HepG2 (cell line): ENCODE measurements around the gene STX2. TPM values are rescaled to one million over a fixed set of nuclear protein-coding genes. Genes with fewer than 3 reads are reported as not detected.

Source experiments
- ATAC-seq: fragments of 200-7000 bp; cut with Tn5 transposase; 3 replicates; pipeline ENCODE4 v1.9.1; 2020; ENCODE audit warnings: mild to moderate bottlenecking, moderate library complexity
- BruUV-seq: library from RNA; stranded (reverse); fragments of 400-500 nt; replicated peaks from 2 replicates; lab custom pipeline; 2021; lab: Mats Ljungman, UMichigan
- CTCF ChIA-PET: fragments of 300-600 bp; formaldehyde crosslinking; extraction: SDS; loops from one replicate; lab custom pipeline; 2021; ENCODE audit warnings: low total read pairs, inconsistent platforms, low intra/inter-chr PET ratio; lab: Yijun Ruan, JAX
- POLR2A ChIA-PET: fragments of 350-600 bp; sonication (Branson Sonifier 250); formaldehyde crosslinking; loops from one replicate; lab custom pipeline; 2020; ENCODE audit warnings: antibody characterized with exemption, inconsistent platforms; lab: Yijun Ruan, JAX
- DNase-seq: peaks from one replicate; pipeline ENCODE4 v3.0.0-alpha.2; 2015; ENCODE audit warnings: low spot score
- FAIRE-seq: peaks from 3 replicates; lab custom pipeline; 2011; peaks lifted over from hg19 to GRCh38; lab: Jason Lieb, UNC
- H2AFZ ChIP-seq: one replicate; pipeline ENCODE4 v1.6.1; 2011; ENCODE audit warnings: low read length, inconsistent platforms
- H3K27ac ChIP-seq: fragments of 300-600 bp; 3 replicates; pipeline ENCODE4 v1.8.0; 2011; ENCODE audit warnings: mixed run types, mild to moderate bottlenecking, mixed read lengths, low read length, inconsistent platforms; ENCODE audit not compliant: insufficient read depth; ENCODE audit errors: extremely low read length
- H3K27me3 ChIP-seq, 2 experiments: fragments of 200-600 bp in 1 of 2; 2 replicates in 1 of 2; 3 replicates in 1 of 2; pipeline versions ENCODE4 v1.6.0 to v1.8.0; 2011; ENCODE audit warnings: low read length in 2 of 2, mild to moderate bottlenecking in 2 of 2, moderate library complexity in 2 of 2, inconsistent platforms in 1 of 2; ENCODE audit not compliant: insufficient read depth in 2 of 2, control insufficient read depth in 1 of 2
- H3K36me3 ChIP-seq, 2 experiments: fragments of 200-600 bp in 1 of 2; replicated peaks in 1 of 2; 2 replicates in 1 of 2; 3 replicates in 1 of 2; pipeline versions ENCODE4 v1.5.1 to v1.8.0; 2011; ENCODE audit warnings: low read length in 2 of 2, inconsistent platforms in 1 of 2; ENCODE audit not compliant: insufficient read depth in 2 of 2, control insufficient read depth in 1 of 2
- H3K4me1 ChIP-seq: 2 replicates; pipeline ENCODE4 v1.5.1; 2012; ENCODE audit warnings: low read length, inconsistent platforms; ENCODE audit not compliant: insufficient read depth
- H3K4me2 ChIP-seq: 2 replicates; pipeline ENCODE4 v1.6.0; 2011; ENCODE audit warnings: low read depth, low read length, inconsistent platforms
- H3K4me3 ChIP-seq, 3 experiments: fragments of 200-600 bp in 1 of 3; sonication (generic), shearing (Covaris generic) in 1 of 3; replicated peaks in 1 of 3; 2 replicates each; pipeline ENCODE4 v1.5.1; 2011 to 2016; ENCODE audit warnings: low read length in 3 of 3, inconsistent platforms in 2 of 3, low read depth in 2 of 3, mild to moderate bottlenecking in 2 of 3, control low read depth in 1 of 3, mixed read lengths in 1 of 3; ENCODE audit not compliant: insufficient read depth in 1 of 3
- H3K79me2 ChIP-seq: one replicate; pipeline ENCODE4 v1.6.1; 2011; ENCODE audit warnings: low read length, inconsistent platforms; ENCODE audit not compliant: insufficient read depth
- H3K9ac ChIP-seq: 2 replicates; pipeline ENCODE4 v1.6.0; 2011; ENCODE audit warnings: mild to moderate bottlenecking, low read depth, low read length, inconsistent platforms; ENCODE audit not compliant: insufficient read depth
- H3K9me3 ChIP-seq: 2 replicates; pipeline ENCODE4 v1.5.1; 2012; ENCODE audit warnings: mild to moderate bottlenecking, low read length
- H4K20me1 ChIP-seq: 2 replicates; pipeline ENCODE4 v1.6.0; 2011; ENCODE audit warnings: inconsistent platforms, mild to moderate bottlenecking, low read length, moderate library complexity; ENCODE audit not compliant: insufficient read depth
- ATF3 ChIP-seq: sonication (generic); formaldehyde crosslinking; IDR thresholded peaks from 2 replicates; pipeline ENCODE4 v1.4.0; 2020; ENCODE audit warnings: missing genetic modification reagents
- FOSL2 ChIP-seq: sonication (generic); formaldehyde crosslinking; IDR thresholded peaks from 2 replicates; pipeline ENCODE4 v1.4.0; 2020; ENCODE audit warnings: missing genetic modification reagents
- GABPB1 ChIP-seq: IDR thresholded peaks from 2 replicates; pipeline ENCODE4 v1.6.1; 2016; ENCODE audit warnings: mild to moderate bottlenecking, missing genetic modification reagents, moderate library complexity, missing compliant biosample characterization
- MAFK ChIP-seq, 2 experiments: IDR thresholded peaks in 1 of 2; conservative IDR thresholded peaks in 1 of 2; 2 replicates each; pipeline ENCODE4 v1.6.1; 2011; ENCODE audit warnings: improper control_type of control experiment in 2 of 2, low read length in 2 of 2
- MATR3 ChIP-seq: sonication (generic); formaldehyde crosslinking; IDR thresholded peaks from 2 replicates; pipeline ENCODE4 v1.4.0; 2020; ENCODE audit warnings: missing genetic modification reagents
- MAX ChIP-seq: IDR thresholded peaks from 2 replicates; pipeline ENCODE4 v1.6.1; 2012; ENCODE audit warnings: inconsistent platforms
- NR2C2 ChIP-seq: sonication (generic); formaldehyde crosslinking; IDR thresholded peaks from 2 replicates; pipeline ENCODE4 v1.4.0; 2020; ENCODE audit warnings: missing genetic modification reagents, mild to moderate bottlenecking, moderate library complexity, borderline replicate concordance
- RARA ChIP-seq: IDR thresholded peaks from 2 replicates; pipeline ENCODE4 v1.6.1; 2016; ENCODE audit warnings: missing genetic modification reagents, missing compliant biosample characterization
- SAFB2 ChIP-seq: sonication (generic); formaldehyde crosslinking; IDR thresholded peaks from 2 replicates; pipeline ENCODE4 v1.5.1; 2020; ENCODE audit warnings: missing genetic modification reagents, low read depth, mild to moderate bottlenecking, borderline replicate concordance
- SAP130 ChIP-seq: IDR thresholded peaks from 2 replicates; pipeline ENCODE4 v1.6.1; 2016; ENCODE audit warnings: low read depth
- ZNF33A ChIP-seq: sonication (generic); formaldehyde crosslinking; IDR thresholded peaks from 2 replicates; pipeline ENCODE4 v1.5.1; 2020; ENCODE audit warnings: missing genetic modification reagents, mild to moderate bottlenecking, moderate library complexity, borderline replicate concordance
- ZNF570 ChIP-seq: sonication (generic); formaldehyde crosslinking; IDR thresholded peaks from 2 replicates; pipeline ENCODE4 v1.4.0; 2020; ENCODE audit warnings: mild to moderate bottlenecking, missing genetic modification reagents, borderline replicate concordance
- ZNF776 ChIP-seq: sonication (generic); formaldehyde crosslinking; IDR thresholded peaks from 2 replicates; pipeline ENCODE4 v1.4.0; 2020; ENCODE audit warnings: mild to moderate bottlenecking, missing genetic modification reagents
- WGBS: methylation state at CpG from one replicate; pipeline ENCODE4 v1.1.6; 2017; ENCODE audit warnings: low lambda C conversion rate; 5-methylcytosine and 5-hydroxymethylcytosine counted together
- in situ Hi-C: cut with HindIII; loops from 2 replicates; pipeline ENCODE4 v1.10.0; 2017; ENCODE audit warnings: low pct_unique_long_range_greater_than_20kb; ENCODE audit not compliant: extremely low pct_ligation_motif_present
- intact Hi-C: fragments of 100-400 bp; cut with micrococcal nuclease; formaldehyde crosslinking; loops from one replicate; pipeline ENCODE4 v1.10.0; 2022; ENCODE audit not compliant: unreplicated experiment
- polyA plus RNA-seq, 8 experiments: library from polyadenylated mRNA; depleted of rRNA in 3 of 8; stranded (reverse) in 7 of 8; unstranded in 1 of 8; fragments of >200 nt; fragmentation: Illumina TruSeq in 4 of 8; extraction: Trizol in 4 of 8; gene quantifications; 2 replicates each; pipeline versions ENCODE4 v1.2.1 to v1.2.3, GENCODE V29; 2011 to 2016; ENCODE audit warnings: low read depth in 4 of 8, missing spikeins in 1 of 8, mixed read lengths in 1 of 8; ENCODE audit not compliant: insufficient read depth in 1 of 8
- total RNA-seq, 5 experiments: library from RNA; depleted of rRNA; stranded (reverse); fragments of >200 nt; fragmentation: Illumina TruSeq; extraction: Trizol; gene quantifications; 2 replicates each; pipeline ENCODE4 v1.2.3, GENCODE V29; 2016; ENCODE audit warnings: low read depth in 1 of 5

The STX2 gene
- total and polyA plus RNA-seq, 2 of the 13 experiments (the other 11 are each of a cell fraction or from before 2014, with no cell fraction given): 13.4 to 25.1 TPM

GRCh38 chr12:130831876-130832405, 7.1 kb downstream of the STX2 start (continued):
- no peak for TF ChIP-seq ZNF570
- TF ChIP-seq NR2C2: 0 out of 2 replicates have a peak, but pooled peaks have one; percentile 18
- TF ChIP-seq MAFK (conservative IDR thresholded peaks at IDR 0.05 in 1 of 2, IDR thresholded peaks at IDR 0.05 in 1 of 2; ENCODE audit: low read length in 2 of 2): peak; percentile 22 to 36; a peak in 1 of 4 replicates
- peak; percentile 54; the same call in 1 of the 2 replicates for TF ChIP-seq RARA (CRISPR knock-in tag)
- TF ChIP-seq SAP130: peak; percentile 27; the same call in 1 of the 2 replicates
- TF ChIP-seq MAX: peak; percentile 48

- Histone ChIP-seq H3K4me3 (no peak overlapping the region), H3K9ac (no peak overlapping the region), H2AFZ (no peak overlapping the region), H3K4me2 (no peak overlapping the region), H4K20me1 (no peaks in the 10 kb centered on the region), H3K36me3 (0 out of 5 replicates have a peak, but pooled peaks cover 0 to 2% of the 10 kb centered on the region in 2 experiments), H3K27me3 (no peaks in the 10 kb centered on the region), H3K4me1 (peaks cover 39% of the 10 kb centered on the region), H3K79me2 (peaks cover 11% of the 10 kb centered on the region), H3K9me3 (no peaks in the 10 kb centered on the region), H3K27ac (no peak overlapping the region)
- no peak for ATAC-seq
- TF ChIP-seq ZNF33A (CRISPR knock-in tag) (no peak), FOSL2 (no peak), ATF3 (CRISPR knock-in tag) (no peak), MATR3 (CRISPR knock-in tag) (no peak), SAFB2 (no peak), ZNF776 (no peak), GABPB1 (no peak)
- no peak for DNase-seq
- ChIA-PET POLR2A (interaction anchor here (1.7 kb wide), 1 partner anchor 40 kb away, joined by 8 read pairs; no protein-coding TSS in a partner anchor), CTCF (no interaction called here)
- in situ Hi-C loops: no loop called here
- FAIRE-seq: no peak
- WGBS: 98% methylated on average over 4 of the region's 4 CpGs
- intact Hi-C loops: no loop called here
- no TSS peak for BruUV-seq
Measured at GRCh38 chr12:130831246-130831645, 7.8 kb downstream of the STX2 start.
